ENCODE measurements around the gene FSD2.

Gene FSD2

GRCh38 chr15:82789491-82789890 is 16.4 kb downstream of the FSD2 start:
- no peak for TF ChIP-seq CTCF (IDR thresholded peaks at IDR 0.05; ENCODE audit: control extremely low read depth, extremely low read depth, low read depth, missing control alignments)
- POLR2A ChIA-PET = no interaction called here
- DNase-seq (ENCODE audit: extremely low spot score) = no peak
- CTCF ChIA-PET = no interaction called here

- DNase-seq (ENCODE audit: extremely low spot score) = no peak
- ChIA-PET POLR2A (no interaction called here), CTCF (no interaction called here)
- TF ChIP-seq CTCF (IDR thresholded peaks at IDR 0.05; ENCODE audit: control extremely low read depth, extremely low read depth, low read depth, missing control alignments) = no peak
Observed at GRCh38 chr15:82788496-82788895, 17.4 kb downstream of the FSD2 start.

- TF ChIP-seq CTCF (IDR thresholded peaks at IDR 0.05; ENCODE audit: control extremely low read depth, extremely low read depth, low read depth, missing control alignments) = no peak
- POLR2A ChIA-PET = no interaction called here
- no peak for DNase-seq (ENCODE audit: extremely low spot score)
- CTCF ChIA-PET = interaction anchor here (1.0 to 1.2 kb wide), 2 partner anchors 10 kb away, joined by 3 read pairs; no protein-coding TSS in a partner anchor
Observed at GRCh38 chr15:82781349-82781748, 24.5 kb downstream of the FSD2 start.

- CTCF ChIA-PET = no interaction called here
- DNase-seq (ENCODE audit: extremely low spot score) = no peak
- POLR2A ChIA-PET = no interaction called here
- TF ChIP-seq CTCF (IDR thresholded peaks at IDR 0.05; ENCODE audit: control extremely low read depth, extremely low read depth, low read depth, missing control alignments) = no peak
Observed at GRCh38 chr15:82778755-82779154, 27.1 kb downstream of the FSD2 start.

- no peak for DNase-seq (ENCODE audit: extremely low spot score)
- no peak for TF ChIP-seq CTCF (IDR thresholded peaks at IDR 0.05; ENCODE audit: control extremely low read depth, extremely low read depth, low read depth, missing control alignments)
- ChIA-PET CTCF (no interaction called here), POLR2A (interaction anchor here (0.7 kb wide), 1 partner anchor 24 kb away, joined by 3 read pairs; no protein-coding TSS in a partner anchor)
Observed at GRCh38 chr15:82774496-82774895, 31.4 kb downstream of the FSD2 start.

GRCh38 chr15:82771789-82772607 is 33.9 kb downstream of the FSD2 start:
- DNase-seq (ENCODE audit: extremely low spot score) = no peak
- POLR2A ChIA-PET = no interaction called here
- TF ChIP-seq CTCF (IDR thresholded peaks at IDR 0.05; ENCODE audit: control extremely low read depth, extremely low read depth, low read depth, missing control alignments) = no peak
- CTCF ChIA-PET = interaction anchor here (1.3 to 1.6 kb wide), 2 partner anchors 9 to 22 kb away, joined by 3 read pairs; no protein-coding TSS in a partner anchor

Measured in GM10248 (cell line).